Calu3 (cell line): ENCODE data around the gene HLA-E. TPM values are rescaled to one million over a fixed set of nuclear protein-coding genes. Genes with fewer than 3 reads are reported as not detected.
"Not testable (repeated sequence)": the region's sequence is repeated elsewhere in the genome, so short reads cannot be mapped to it uniquely, and the experiment has no call there.

Experiments
- BruUV-seq: library from RNA; stranded (reverse); fragments of 400-500 nt; replicated peaks from 2 replicates; lab custom pipeline; 2021; lab: Mats Ljungman, UMichigan
- CTCF ChIA-PET: fragments of 300-600 bp; sonication (Branson Sonifier 250); formaldehyde crosslinking; loops from one replicate; lab custom pipeline; 2022; ENCODE audit warnings: antibody characterized with exemption; lab: Charles Lee
- DNase-seq: peaks from one replicate; pipeline ENCODE4 v3.0.0; 2022
- H3K27ac Mint-ChIP-seq: one replicate; pipeline ENCODE4 v1.8.0; 2022; ENCODE audit warnings: mixed read lengths; ENCODE audit not compliant: unreplicated experiment
- H3K27me3 Mint-ChIP-seq: one replicate; pipeline ENCODE4 v1.8.0; 2022; ENCODE audit warnings: mixed read lengths; ENCODE audit not compliant: unreplicated experiment
- H3K36me3 Mint-ChIP-seq: one replicate; pipeline ENCODE4 v1.8.0; 2022; ENCODE audit warnings: mild to moderate bottlenecking, moderate library complexity, mixed read lengths; ENCODE audit not compliant: insufficient read depth, unreplicated experiment
- H3K4me1 Mint-ChIP-seq: one replicate; pipeline ENCODE4 v1.8.0; 2022; ENCODE audit warnings: mild to moderate bottlenecking, low read depth, mixed read lengths; ENCODE audit not compliant: unreplicated experiment
- H3K4me3 Mint-ChIP-seq: one replicate; pipeline ENCODE4 v1.8.0; 2022; ENCODE audit warnings: mild to moderate bottlenecking, low read depth, moderate library complexity, mixed read lengths; ENCODE audit not compliant: unreplicated experiment
- H3K9me3 Mint-ChIP-seq: one replicate; pipeline ENCODE4 v1.8.0; 2022; ENCODE audit warnings: low read depth, mixed read lengths; ENCODE audit not compliant: unreplicated experiment
- intact Hi-C: fragments of 100-400 bp; cut with micrococcal nuclease; formaldehyde crosslinking; loops from one replicate; pipeline ENCODE4 v1.10.0; 2022; ENCODE audit not compliant: unreplicated experiment
- total RNA-seq: library from RNA; stranded (reverse); gene quantifications from 2 replicates; pipeline ENCODE4 v1.2.3, GENCODE V29; 2022
- TF ChIP-seq, protein P1 (sequence below): fragments of 200-600 bp; IDR thresholded peaks from one replicate; pipeline ENCODE4 v1.8.0; 2022; ENCODE audit warnings: antibody characterized with exemption; ENCODE audit not compliant: unreplicated experiment

HLA-E gene
- total RNA-seq, 1 experiment from 2014 or later: 161 TPM

GRCh38 chr6:30515944-30516753 lies 26.8 kb downstream of the HLA-E start:
- TF ChIP-seq, protein P1, sequence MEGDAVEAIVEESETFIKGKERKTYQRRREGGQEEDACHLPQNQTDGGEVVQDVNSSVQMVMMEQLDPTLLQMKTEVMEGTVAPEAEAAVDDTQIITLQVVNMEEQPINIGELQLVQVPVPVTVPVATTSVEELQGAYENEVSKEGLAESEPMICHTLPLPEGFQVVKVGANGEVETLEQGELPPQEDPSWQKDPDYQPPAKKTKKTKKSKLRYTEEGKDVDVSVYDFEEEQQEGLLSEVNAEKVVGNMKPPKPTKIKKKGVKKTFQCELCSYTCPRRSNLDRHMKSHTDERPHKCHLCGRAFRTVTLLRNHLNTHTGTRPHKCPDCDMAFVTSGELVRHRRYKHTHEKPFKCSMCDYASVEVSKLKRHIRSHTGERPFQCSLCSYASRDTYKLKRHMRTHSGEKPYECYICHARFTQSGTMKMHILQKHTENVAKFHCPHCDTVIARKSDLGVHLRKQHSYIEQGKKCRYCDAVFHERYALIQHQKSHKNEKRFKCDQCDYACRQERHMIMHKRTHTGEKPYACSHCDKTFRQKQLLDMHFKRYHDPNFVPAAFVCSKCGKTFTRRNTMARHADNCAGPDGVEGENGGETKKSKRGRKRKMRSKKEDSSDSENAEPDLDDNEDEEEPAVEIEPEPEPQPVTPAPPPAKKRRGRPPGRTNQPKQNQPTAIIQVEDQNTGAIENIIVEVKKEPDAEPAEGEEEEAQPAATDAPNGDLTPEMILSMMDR: no peak
- Mint-ChIP-seq H3K27me3 (no peaks in the 10 kb centered on the region), H3K4me1 (peaks cover 10% of the 10 kb centered on the region), H3K4me3 (peak overlapping the region; percentile 65), H3K36me3 (peaks cover 25% of the 10 kb centered on the region), H3K27ac (peak overlapping the region; percentile 96), H3K9me3 (no peaks in the 10 kb centered on the region)
- intact Hi-C loops: no loop called here
- CTCF ChIA-PET: interaction anchor here (0.6 to 1.5 kb wide), 8 partner anchors 11 to 1299 kb away, joined by 3 to 6 read pairs (median 3); no protein-coding TSS in a partner anchor
- TSS peak; percentile 97 for BruUV-seq
- peak; percentile 88 for DNase-seq

DNA sequence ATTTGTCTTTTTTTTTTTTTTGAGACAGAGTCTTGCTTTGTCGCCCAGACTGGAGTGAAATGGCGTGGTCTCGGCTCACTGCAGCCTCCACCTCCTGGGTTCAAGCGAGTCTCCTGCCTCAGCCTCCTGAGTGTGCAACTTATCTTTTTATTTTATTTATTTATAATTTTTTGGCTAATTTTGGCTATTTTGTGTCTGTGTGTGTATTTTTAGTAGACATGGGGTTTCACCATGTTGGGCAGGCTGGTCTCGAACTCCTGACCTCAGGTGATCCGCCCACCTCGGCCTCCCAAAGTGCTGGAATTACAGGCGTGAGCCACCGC lies 27.4 kb downstream of the HLA-E start:
- H3K9me3 Mint-ChIP-seq, H3K27me3 Mint-ChIP-seq, intact Hi-C loops, BruUV-seq, DNase-seq: not testable (repeated sequence)
- Mint-ChIP-seq H3K27ac (peak overlapping the region; percentile 96), H3K4me1 (peaks cover 15% of the 10 kb centered on the region), H3K36me3 (peaks cover 25% of the 10 kb centered on the region), H3K4me3 (peak overlapping the region; percentile 65)
- CTCF ChIA-PET: interaction anchor here (0.6 to 1.5 kb wide), 8 partner anchors 11 to 1298 kb away, joined by 3 to 6 read pairs (median 3); no protein-coding TSS in a partner anchor

DNA sequence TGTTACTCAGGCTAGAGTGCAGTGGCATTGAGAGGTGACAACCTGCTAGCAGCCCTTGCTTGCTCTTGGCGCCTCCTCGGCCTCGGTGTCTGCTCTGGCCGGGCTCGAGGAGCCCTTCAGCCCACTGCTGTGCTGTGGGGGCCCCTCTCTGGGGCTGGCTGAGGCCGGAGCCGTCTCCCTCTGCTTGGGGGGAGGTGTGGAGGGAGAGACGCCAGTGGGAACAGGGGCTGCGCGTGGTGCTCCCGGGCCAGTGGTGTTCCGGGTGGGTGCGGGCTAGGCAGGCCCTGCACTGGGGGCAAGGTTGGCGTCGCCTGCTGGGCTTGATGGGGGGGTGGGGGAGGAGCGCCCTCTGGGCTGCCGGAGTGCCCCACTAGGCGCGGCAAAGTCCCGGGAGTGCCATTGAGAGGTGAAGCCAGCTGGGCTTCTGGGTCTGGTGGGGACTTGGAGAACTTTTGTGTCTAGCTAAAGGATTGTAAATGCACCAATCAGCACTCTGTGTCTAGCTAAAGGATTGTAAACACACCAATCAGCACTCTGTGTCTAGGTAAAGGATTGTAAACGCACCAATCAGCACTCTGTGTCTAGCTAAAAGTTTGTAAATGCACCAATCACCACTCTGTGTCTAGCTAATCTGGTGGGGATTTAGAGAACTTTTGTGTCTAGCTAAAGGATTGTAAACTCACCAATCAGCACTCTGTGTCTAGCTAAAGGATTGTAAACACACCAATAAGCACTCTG lies 28.6 kb downstream of the HLA-E start:
- H3K4me1 Mint-ChIP-seq: peaks cover 25% of the 10 kb centered on the region
- H3K9me3 Mint-ChIP-seq, DNase-seq, intact Hi-C loops, BruUV-seq, H3K27me3 Mint-ChIP-seq, H3K4me3 Mint-ChIP-seq, H3K27ac Mint-ChIP-seq: not testable (repeated sequence)
- peaks cover 25% of the 10 kb centered on the region for H3K36me3 Mint-ChIP-seq
- CTCF ChIA-PET: interaction anchor here (0.9 kb wide), 1 partner anchor 14 kb away, joined by 3 read pairs; no protein-coding TSS in a partner anchor

- intact Hi-C loops, BruUV-seq: not testable (repeated sequence)
- CTCF ChIA-PET: interaction anchor here (0.9 kb wide), 1 partner anchor 14 kb away, joined by 3 read pairs; no protein-coding TSS in a partner anchor
Measured at GRCh38 chr6:30518505-30519145, 29.3 kb downstream of the HLA-E start.

GRCh38 chr6:30520522-30520921 lies 31.2 kb downstream of the HLA-E start:
- H3K9me3 Mint-ChIP-seq: no peaks in the 10 kb centered on the region
- DNase-seq: no peak
- intact Hi-C loops: no loop called here
- TF ChIP-seq, protein P1: no peak
- H3K4me1 Mint-ChIP-seq: peaks cover 25% of the 10 kb centered on the region
- no TSS peak for BruUV-seq
- CTCF ChIA-PET: interaction anchor here (1.1 to 1.2 kb wide), 3 partner anchors 21 to 57 kb away, joined by 3 to 5 read pairs (median 3); no protein-coding TSS in a partner anchor
- no peak overlapping the region for H3K27ac Mint-ChIP-seq
- no peaks in the 10 kb centered on the region for H3K27me3 Mint-ChIP-seq
- H3K36me3 Mint-ChIP-seq: peaks cover 22% of the 10 kb centered on the region
- no peak overlapping the region for H3K4me3 Mint-ChIP-seq

More at GRCh38 chr6:30518505-30519145, 29.3 kb downstream of the HLA-E start:
- H3K4me1 Mint-ChIP-seq: peaks cover 25% of the 10 kb centered on the region
- H3K36me3 Mint-ChIP-seq: peaks cover 25% of the 10 kb centered on the region
- H3K4me3 Mint-ChIP-seq, DNase-seq, H3K27me3 Mint-ChIP-seq, H3K9me3 Mint-ChIP-seq, H3K27ac Mint-ChIP-seq: not testable (repeated sequence)

GRCh38 chr6:30521082-30521481 lies 31.8 kb downstream of the HLA-E start:
- H3K27me3 Mint-ChIP-seq, H3K27ac Mint-ChIP-seq, H3K4me3 Mint-ChIP-seq, intact Hi-C loops, BruUV-seq, H3K9me3 Mint-ChIP-seq: not testable (repeated sequence)
- DNase-seq: peak; percentile 71
- CTCF ChIA-PET: interaction anchor here (0.8 to 1.2 kb wide), 6 partner anchors 11 to 57 kb away, joined by 3 to 5 read pairs (median 3); no protein-coding TSS in a partner anchor
- Mint-ChIP-seq H3K36me3 (peaks cover 16% of the 10 kb centered on the region), H3K4me1 (peaks cover 25% of the 10 kb centered on the region)

GRCh38 chr6:30521952-30522351 lies 32.6 kb downstream of the HLA-E start:
- H3K9me3 Mint-ChIP-seq, DNase-seq, intact Hi-C loops, H3K27ac Mint-ChIP-seq, H3K4me3 Mint-ChIP-seq, H3K27me3 Mint-ChIP-seq, BruUV-seq: not testable (repeated sequence)
- H3K4me1 Mint-ChIP-seq: peaks cover 25% of the 10 kb centered on the region
- CTCF ChIA-PET: interaction anchor here (0.8 to 1.0 kb wide), 3 partner anchors 10 to 40 kb away, joined by 3 read pairs; no protein-coding TSS in a partner anchor
- peaks cover 10% of the 10 kb centered on the region for H3K36me3 Mint-ChIP-seq
